ENCODE data around the gene ABI3BP.

Gene ABI3BP

DNA sequence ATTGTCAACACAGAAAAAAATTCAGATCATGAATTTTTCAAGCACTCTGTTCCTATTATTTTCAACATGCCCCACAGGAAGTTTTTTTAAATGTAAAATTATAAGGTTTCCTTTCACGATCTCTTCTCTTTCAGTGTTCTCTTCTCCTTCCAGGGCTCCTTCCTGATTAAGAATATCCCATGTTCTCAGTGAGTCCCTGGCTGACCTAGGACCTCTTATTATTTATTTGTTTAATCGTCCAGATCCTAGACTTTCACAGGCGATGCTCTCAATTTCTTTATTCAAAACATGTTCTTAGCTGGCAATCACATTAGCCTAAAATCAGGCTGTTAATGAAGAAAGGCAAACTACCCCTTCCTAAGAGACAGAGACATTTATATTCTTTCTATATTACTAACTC, 124.3 kb downstream of the ABI3BP start:
- no peak for TF ChIP-seq CTCF (IDR thresholded peaks at IDR 0.05; ENCODE audit: unreplicated experiment in 3 of 3)
- peaks cover 7% of the 10 kb centered on the region for H3K4me1 Mint-ChIP-seq
- H3K27me3 Mint-ChIP-seq (ENCODE audit: low read depth), result no peaks in the 10 kb centered on the region
- H3K4me3 Mint-ChIP-seq, result no peak overlapping the region
- H3K27ac Mint-ChIP-seq, result peak overlapping the region in 1 of 3 experiments; percentile 63
- H3K36me3 Mint-ChIP-seq (ENCODE audit: low read depth), result no peaks in the 10 kb centered on the region
- H3K9me3 Mint-ChIP-seq, result no peaks in the 10 kb centered on the region

DNA sequence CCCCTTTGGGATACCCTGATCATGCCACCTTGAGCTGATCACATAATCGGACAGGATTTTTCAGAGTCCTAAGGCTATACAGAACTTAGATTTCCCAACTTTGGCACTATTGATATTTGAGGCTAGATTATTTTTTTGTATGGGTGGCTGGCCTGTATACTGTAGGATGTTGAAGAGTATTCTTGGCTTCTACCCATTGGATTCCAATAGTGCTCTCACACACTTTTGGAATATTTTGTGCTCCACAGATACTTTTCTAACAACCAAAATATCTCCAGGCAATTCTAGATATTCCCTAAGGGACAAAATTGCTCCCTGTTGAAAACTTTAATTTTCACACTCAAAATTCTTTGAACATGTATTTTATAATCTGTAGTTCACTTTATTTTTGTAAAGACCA, 125.1 kb downstream of the ABI3BP start:
- Mint-ChIP-seq H3K36me3 (ENCODE audit: low read depth) (no peaks in the 10 kb centered on the region), H3K4me1 (peaks cover 7% of the 10 kb centered on the region), H3K27me3 (ENCODE audit: low read depth) (no peaks in the 10 kb centered on the region), H3K27ac (no peak overlapping the region), H3K9me3 (no peaks in the 10 kb centered on the region), H3K4me3 (no peak overlapping the region)
- no peak for TF ChIP-seq CTCF (IDR thresholded peaks at IDR 0.05; ENCODE audit: unreplicated experiment in 3 of 3)

- H3K4me1 Mint-ChIP-seq, result peaks cover 7% of the 10 kb centered on the region
- no peak overlapping the region for H3K27ac Mint-ChIP-seq
- H3K4me3 Mint-ChIP-seq, result no peak overlapping the region
- H3K27me3 Mint-ChIP-seq (ENCODE audit: low read depth), result no peaks in the 10 kb centered on the region
- H3K36me3 Mint-ChIP-seq (ENCODE audit: low read depth), result no peaks in the 10 kb centered on the region
- no peaks in the 10 kb centered on the region for H3K9me3 Mint-ChIP-seq
- no peak for TF ChIP-seq CTCF (IDR thresholded peaks at IDR 0.05; ENCODE audit: unreplicated experiment in 3 of 3)
Measured at GRCh38 chr3:100865442-100865841, 127.8 kb downstream of the ABI3BP start.

GRCh38 chr3:100864471-100865250, 128.6 kb downstream of the ABI3BP start:
- Mint-ChIP-seq H3K4me3 (no peak overlapping the region), H3K4me1 (peaks cover 2% of the 10 kb centered on the region)

GRCh38 chr3:100857863-100858262, 135.4 kb downstream of the ABI3BP start:
- Mint-ChIP-seq H3K27ac (no peak overlapping the region), H3K36me3 (ENCODE audit: low read depth) (no peaks in the 10 kb centered on the region), H3K9me3 (no peaks in the 10 kb centered on the region), H3K4me1 (no peaks in the 10 kb centered on the region), H3K27me3 (ENCODE audit: low read depth) (peaks cover 8% of the 10 kb centered on the region), H3K4me3 (no peak overlapping the region)
- TF ChIP-seq CTCF (IDR thresholded peaks at IDR 0.05; ENCODE audit: unreplicated experiment in 3 of 3), result no peak

More at GRCh38 chr3:100864471-100865250, 128.6 kb downstream of the ABI3BP start:
- H3K27me3 Mint-ChIP-seq (ENCODE audit: low read depth), result no peaks in the 10 kb centered on the region
- TF ChIP-seq CTCF (IDR thresholded peaks at IDR 0.05; ENCODE audit: unreplicated experiment in 3 of 3), result no peak
- H3K36me3 Mint-ChIP-seq (ENCODE audit: low read depth), result no peaks in the 10 kb centered on the region
- no peaks in the 10 kb centered on the region for H3K9me3 Mint-ChIP-seq
- H3K27ac Mint-ChIP-seq, result no peak overlapping the region

DNA sequence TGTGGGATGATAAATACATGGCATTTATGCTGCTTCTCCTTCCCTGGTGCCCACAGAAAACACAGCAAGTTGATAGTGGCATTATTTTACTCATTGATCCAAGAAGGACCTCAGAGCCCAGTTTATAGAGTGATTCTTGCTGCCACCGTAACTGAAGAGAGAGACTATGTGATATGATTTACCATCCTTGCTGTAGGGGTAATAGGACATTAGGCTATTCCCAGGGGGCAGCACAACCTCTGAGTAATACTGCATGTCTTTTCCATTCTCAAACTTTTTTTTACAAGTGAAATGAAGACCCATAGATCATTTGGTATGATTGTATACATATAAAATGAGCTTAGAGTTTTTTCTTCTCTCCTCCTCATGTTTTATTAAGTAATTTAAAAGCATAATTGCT, 136.4 kb downstream of the ABI3BP start:
- Mint-ChIP-seq H3K4me3 (no peak overlapping the region), H3K4me1 (no peaks in the 10 kb centered on the region), H3K27ac (no peak overlapping the region), H3K36me3 (ENCODE audit: low read depth) (no peaks in the 10 kb centered on the region), H3K9me3 (no peaks in the 10 kb centered on the region), H3K27me3 (ENCODE audit: low read depth) (peaks cover 8% of the 10 kb centered on the region)
- TF ChIP-seq CTCF (IDR thresholded peaks at IDR 0.05; ENCODE audit: unreplicated experiment in 3 of 3), result no peak
